Measurements from ENCODE around the gene UBE2J2. TPM values are rescaled to one million over a fixed set of nuclear protein-coding genes. Genes with fewer than 3 reads are reported as not detected.

Gene UBE2J2
- total and polyA plus RNA-seq, 2 donors (not counting 3 experiments of a cell fraction or from before 2014, with no cell fraction given): 60.7 to 80.7 TPM

- BruUV-seq (replicated peaks): no TSS peak
- Histone ChIP-seq H3K4me1 (ENCODE audit: control insufficient read depth, extremely low read depth, insufficient read depth, low read length) (no peaks in the 10 kb centered on the region), H3K79me2 (ENCODE audit: control insufficient read depth, insufficient read depth, low read length) (no peaks in the 10 kb centered on the region), H3K27me3 (ENCODE audit: control insufficient read depth in 2 of 2, insufficient read depth in 2 of 2, low read length in 2 of 2) (no peaks in the 10 kb centered on the region), H3K9me3 (replicated peaks; ENCODE audit: control insufficient read depth, insufficient read depth, low read length) (no peaks in the 10 kb centered on the region), H3K27ac (ENCODE audit: insufficient read depth, low read depth, low read length) (no peak overlapping the region), H3K9ac (replicated peaks; ENCODE audit: extremely low read depth, insufficient read depth, low read length) (no peak overlapping the region), H2AFZ (ENCODE audit: low read depth, low read length) (no peak overlapping the region), H4K20me1 (replicated peaks; ENCODE audit: control insufficient read depth, extremely low read depth, insufficient read depth, low read length) (no peaks in the 10 kb centered on the region), H3K9me1 (replicated peaks; ENCODE audit: control insufficient read depth, extremely low read depth, insufficient read depth, low read length) (no peaks in the 10 kb centered on the region), H3K4me2 (ENCODE audit: insufficient read depth, low read length) (no peak overlapping the region), H3K4me3 (replicated peaks in 1 of 3; ENCODE audit: insufficient read depth in 1 of 3, low read depth in 1 of 3, low read length in 3 of 3) (no peak overlapping the region), H3K36me3 (ENCODE audit: control insufficient read depth in 2 of 2, extremely low read depth in 1 of 2, insufficient read depth in 2 of 2, low read length in 2 of 2) (no peaks in the 10 kb centered on the region)
- DNase-seq (ENCODE audit: low read depth, low spot score) (peak; percentile 47), FAIRE-seq (no peak)
- dilution Hi-C loops (cut with MboI; ENCODE audit: extremely low pct_ligation_motif_present, low sequenced_read_pairs): no loop called here
- ChIA-PET CTCF (interaction anchor here (0.6 to 5.5 kb wide), 20 partner anchors 11 to 308 kb away, joined by 3 to 286 read pairs (median 6); partner anchors contain the start of genes PERM1, SDF4 and UBE2J2), POLR2A (no interaction called here)
- intact Hi-C loops (cut with micrococcal nuclease): loop anchor here (1.0 kb wide), 5 partner anchors 16 to 306 kb away; no protein-coding TSS in a partner anchor
- peak; percentile 43 to 80 for TF ChIP-seq CTCF (IDR thresholded peaks at IDR 0.05; ENCODE audit: extremely low read depth in 1 of 2, insufficient read depth in 1 of 2, low read depth in 1 of 2, low read length in 2 of 2)
- TF ChIP-seq FOS (IDR thresholded peaks at IDR 0.05; ENCODE audit: borderline replicate concordance, insufficient read depth, low read length): no peak
These were observed 16.6 kb upstream of the UBE2J2 start for GRCh38 chr1:1290238-1290731.

GRCh38 chr1:1287288-1288110 lies 13.8 kb upstream of the UBE2J2 start:
- TF ChIP-seq FOS (IDR thresholded peaks at IDR 0.05; ENCODE audit: borderline replicate concordance, insufficient read depth, low read length): no peak
- TF ChIP-seq GATA2 (IDR thresholded peaks at IDR 0.05; ENCODE audit: insufficient read depth, insufficient read length, low read depth, low read length): no peak
- no peak for TF ChIP-seq EZH2 (IDR thresholded peaks at IDR 0.05; ENCODE audit: borderline replicate concordance, low read depth, low read length, severe bottlenecking)
- FAIRE-seq: no peak

More at GRCh38 chr1:1287288-1288110, 13.8 kb upstream of the UBE2J2 start:
- H3K9me3 ChIP-seq (replicated peaks; ENCODE audit: control insufficient read depth, insufficient read depth, low read length): no peaks in the 10 kb centered on the region
- dilution Hi-C loops (cut with MboI; ENCODE audit: extremely low pct_ligation_motif_present, low sequenced_read_pairs): no loop called here
- CTCF ChIA-PET: interaction anchor here (1.9 kb wide), 1 partner anchor 165 kb away, joined by 12 read pairs; no protein-coding TSS in a partner anchor
- no peak for DNase-seq (ENCODE audit: low read depth, low spot score)
- H3K27me3 ChIP-seq (ENCODE audit: control insufficient read depth in 2 of 2, insufficient read depth in 2 of 2, low read length in 2 of 2): no peaks in the 10 kb centered on the region
- POLR2A ChIA-PET: no interaction called here
- H3K79me2 ChIP-seq (ENCODE audit: control insufficient read depth, insufficient read depth, low read length): no peaks in the 10 kb centered on the region
- no peak overlapping the region for H3K27ac ChIP-seq (ENCODE audit: insufficient read depth, low read depth, low read length)
- H3K4me3 ChIP-seq (replicated peaks in 1 of 3; ENCODE audit: insufficient read depth in 1 of 3, low read depth in 1 of 3, low read length in 3 of 3): no peak overlapping the region
- BruUV-seq (replicated peaks): no TSS peak
- H3K9ac ChIP-seq (replicated peaks; ENCODE audit: extremely low read depth, insufficient read depth, low read length): no peak overlapping the region
- H3K9me1 ChIP-seq (replicated peaks; ENCODE audit: control insufficient read depth, extremely low read depth, insufficient read depth, low read length): no peaks in the 10 kb centered on the region
- H3K4me2 ChIP-seq (ENCODE audit: insufficient read depth, low read length): no peak overlapping the region
- no peak overlapping the region for H2AFZ ChIP-seq (ENCODE audit: low read depth, low read length)
- H4K20me1 ChIP-seq (replicated peaks; ENCODE audit: control insufficient read depth, extremely low read depth, insufficient read depth, low read length): no peaks in the 10 kb centered on the region
- no peaks in the 10 kb centered on the region for H3K36me3 ChIP-seq (ENCODE audit: control insufficient read depth in 2 of 2, extremely low read depth in 1 of 2, insufficient read depth in 2 of 2, low read length in 2 of 2)
- H3K4me1 ChIP-seq (ENCODE audit: control insufficient read depth, extremely low read depth, insufficient read depth, low read length): peaks cover under 1% of the 10 kb centered on the region
- intact Hi-C loops (cut with micrococcal nuclease): no loop called here
